ENCODE results near the gene DUSP6. TPM values are rescaled to one million over a fixed set of nuclear protein-coding genes. Genes with fewer than 3 reads are reported as not detected.

Gene DUSP6
- total and polyA plus RNA-seq, 2 donors (not counting 1 experiment from before 2014, with no cell fraction given): 3.2 to 42.2 TPM

GRCh38 chr12:89366676-89367364 is 14.5 kb upstream of the DUSP6 start:
- Histone ChIP-seq H3K9ac (ENCODE audit: low read length) (no peak overlapping the region), H3K79me2 (ENCODE audit: control insufficient read depth, insufficient read depth, low read length) (no peaks in the 10 kb centered on the region), H4K20me1 (ENCODE audit: control insufficient read depth, insufficient read depth, low read length, poor library complexity, severe bottlenecking) (no peaks in the 10 kb centered on the region), H3K4me3 (ENCODE audit: control extremely low read depth in 1 of 5, extremely low read depth in 1 of 5, insufficient read depth in 1 of 5, low read depth in 2 of 5, low read length in 4 of 5) (no peak overlapping the region), H3K9me3 (ENCODE audit: control extremely low read depth in 1 of 3, control insufficient read depth in 2 of 3, insufficient read depth in 1 of 3, low read length in 2 of 3) (no peaks in the 10 kb centered on the region), H3K4me1 (ENCODE audit: control insufficient read depth in 2 of 2, insufficient read depth in 2 of 2, low read length in 2 of 2) (peaks cover 3 to 4% of the 10 kb centered on the region in 2 donors), H3K4me2 (replicated peaks; ENCODE audit: low read depth, low read length, poor library complexity, severe bottlenecking) (no peak overlapping the region), H3K27me3 (replicated peaks in 1 of 4; ENCODE audit: control extremely low read depth in 1 of 4, control insufficient read depth in 3 of 4, insufficient read depth in 4 of 4, low read length in 3 of 4) (no peaks in the 10 kb centered on the region), H2AFZ (ENCODE audit: insufficient read depth, low read depth, low read length, poor library complexity, severe bottlenecking) (no peak overlapping the region), H3K27ac (ENCODE audit: low read length in 2 of 2) (no peak overlapping the region), H3K36me3 (replicated peaks in 1 of 2; ENCODE audit: control extremely low read depth in 1 of 2, control insufficient read depth in 1 of 2, extremely low read depth in 1 of 2, insufficient read depth in 2 of 2, low read length in 1 of 2) (no peaks in the 10 kb centered on the region)
- Mint-ChIP-seq H3K9me3 (ENCODE audit: insufficient read depth) (no peaks in the 10 kb centered on the region), H3K27me3 (no peaks in the 10 kb centered on the region), H3K4me3 (no peak overlapping the region), H3K27ac (no peak overlapping the region), H3K4me1 (peaks cover 5% of the 10 kb centered on the region)
- CTCF ChIA-PET: no interaction called here
- intact Hi-C loops (cut with micrococcal nuclease): no loop called here
- no peak for DNase-seq
- no peak for ATAC-seq (ENCODE audit: low read depth)
- TF ChIP-seq EZH2 (IDR thresholded peaks at IDR 0.05; ENCODE audit: borderline replicate concordance, insufficient read depth, low read depth, low read length, poor library complexity, severe bottlenecking): no peak
- no peak for TF ChIP-seq CTCF (IDR thresholded peaks at IDR 0.05)
- POLR2A ChIA-PET: no interaction called here
- no CpG with 5 or more reads among the region's 3 CpGs for WGBS (ENCODE audit: insufficient coverage)

DNA sequence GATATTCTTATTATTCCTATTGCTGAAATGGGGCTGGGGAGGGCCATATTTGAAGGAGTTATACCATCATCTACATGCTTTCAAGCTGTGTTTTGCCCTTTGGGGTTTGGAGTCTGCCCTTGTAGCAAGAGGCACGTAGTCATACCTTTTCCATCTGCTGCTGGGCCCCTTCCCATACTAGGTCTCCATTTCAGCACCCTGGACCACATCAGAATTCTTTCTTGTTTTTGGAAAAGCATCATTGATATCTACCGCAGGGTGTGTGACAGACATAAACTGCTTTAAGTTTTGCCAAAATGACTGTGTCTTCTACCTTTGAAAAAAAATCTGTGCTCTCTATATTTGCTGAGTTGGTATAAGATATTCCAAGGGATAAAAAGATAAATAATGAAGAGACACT is 12.3 kb upstream of the DUSP6 start:
- no peak overlapping the region for H3K4me2 ChIP-seq (replicated peaks; ENCODE audit: low read depth, low read length, poor library complexity, severe bottlenecking)
- no peak for TF ChIP-seq CTCF (IDR thresholded peaks at IDR 0.05)
- TF ChIP-seq EZH2 (IDR thresholded peaks at IDR 0.05; ENCODE audit: borderline replicate concordance, insufficient read depth, low read depth, low read length, poor library complexity, severe bottlenecking): no peak
- H3K27me3 ChIP-seq (replicated peaks in 1 of 4; ENCODE audit: control extremely low read depth in 1 of 4, control insufficient read depth in 3 of 4, insufficient read depth in 4 of 4, low read length in 3 of 4): no peaks in the 10 kb centered on the region
- ChIA-PET POLR2A (interaction anchor here (0.7 kb wide), 1 partner anchor 35 kb away, joined by 3 read pairs; no protein-coding TSS in a partner anchor), CTCF (no interaction called here)
- intact Hi-C loops (cut with micrococcal nuclease): no loop called here
- no peak overlapping the region for H3K27ac ChIP-seq (ENCODE audit: low read length in 2 of 2)
- Mint-ChIP-seq H3K27ac (no peak overlapping the region), H3K4me3 (no peak overlapping the region), H3K27me3 (no peaks in the 10 kb centered on the region), H3K4me1 (no peaks in the 10 kb centered on the region), H3K9me3 (ENCODE audit: insufficient read depth) (no peaks in the 10 kb centered on the region)
- no peaks in the 10 kb centered on the region for H3K9me3 ChIP-seq (ENCODE audit: control extremely low read depth in 1 of 3, control insufficient read depth in 2 of 3, insufficient read depth in 1 of 3, low read length in 2 of 3)
- H3K9ac ChIP-seq (ENCODE audit: low read length): no peak overlapping the region
- no CpG with 5 or more reads among the region's 2 CpGs for WGBS (ENCODE audit: insufficient coverage)
- no peak for DNase-seq
- no peaks in the 10 kb centered on the region for H3K4me1 ChIP-seq (ENCODE audit: control insufficient read depth in 2 of 2, insufficient read depth in 2 of 2, low read length in 2 of 2)
- H3K4me3 ChIP-seq (ENCODE audit: control extremely low read depth in 1 of 5, extremely low read depth in 1 of 5, insufficient read depth in 1 of 5, low read depth in 2 of 5, low read length in 4 of 5): no peak overlapping the region
- H2AFZ ChIP-seq (ENCODE audit: insufficient read depth, low read depth, low read length, poor library complexity, severe bottlenecking): no peak overlapping the region
- no peaks in the 10 kb centered on the region for H3K36me3 ChIP-seq (replicated peaks in 1 of 2; ENCODE audit: control extremely low read depth in 1 of 2, control insufficient read depth in 1 of 2, extremely low read depth in 1 of 2, insufficient read depth in 2 of 2, low read length in 1 of 2)
- ATAC-seq (ENCODE audit: low read depth): no peak
- no peaks in the 10 kb centered on the region for H4K20me1 ChIP-seq (ENCODE audit: control insufficient read depth, insufficient read depth, low read length, poor library complexity, severe bottlenecking)
- peaks cover 10% of the 10 kb centered on the region for H3K79me2 ChIP-seq (ENCODE audit: control insufficient read depth, insufficient read depth, low read length)
